Muscle of back (tissue), 11 donors: ENCODE results near the gene RNASE4. TPM values are rescaled to one million over a fixed set of nuclear protein-coding genes. Genes with fewer than 3 reads are reported as not detected.
"Not testable (repeated sequence)": the region's sequence is repeated elsewhere in the genome, so short reads cannot be mapped to it uniquely, and the experiment has no call there.

Source experiments
- DNase-seq, 3 donors: peaks; one replicate each; pipeline versions ENCODE4 v3.0.0 to v3.0.0-alpha.2; 2013
- polyA plus RNA-seq, 10 donors: library from polyadenylated mRNA; unstranded; fragments of 120-200 nt; gene quantifications; one replicate each; pipeline ENCODE4 v1.2.1, GENCODE V29; 2013; ENCODE audit not compliant: insufficient read length in 10 of 10

RNASE4 gene
- polyA plus RNA-seq, 10 donors: 1.3 to 10.3 (median 4.0) TPM

DNA sequence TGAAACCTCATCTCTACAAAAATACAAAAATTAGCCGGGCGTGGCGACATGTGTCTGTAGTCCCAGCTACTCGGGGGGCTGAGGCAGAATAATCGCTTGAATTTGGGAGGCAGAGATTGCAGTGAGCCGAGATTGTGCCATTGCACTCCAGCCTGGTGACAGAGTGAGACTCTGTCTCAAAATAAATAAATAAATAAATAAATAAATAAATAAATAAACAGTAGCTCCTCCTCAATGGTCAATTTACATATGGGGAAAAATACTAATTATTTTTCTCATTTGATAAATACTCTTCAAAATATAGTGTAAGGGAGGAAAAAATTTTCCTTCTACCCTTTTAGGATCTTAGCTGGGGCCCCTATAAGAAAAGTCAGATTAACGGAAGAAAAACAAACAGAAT lies 53.9 kb downstream of the RNASE4 start:
- DNase-seq: not testable (repeated sequence)

DNA sequence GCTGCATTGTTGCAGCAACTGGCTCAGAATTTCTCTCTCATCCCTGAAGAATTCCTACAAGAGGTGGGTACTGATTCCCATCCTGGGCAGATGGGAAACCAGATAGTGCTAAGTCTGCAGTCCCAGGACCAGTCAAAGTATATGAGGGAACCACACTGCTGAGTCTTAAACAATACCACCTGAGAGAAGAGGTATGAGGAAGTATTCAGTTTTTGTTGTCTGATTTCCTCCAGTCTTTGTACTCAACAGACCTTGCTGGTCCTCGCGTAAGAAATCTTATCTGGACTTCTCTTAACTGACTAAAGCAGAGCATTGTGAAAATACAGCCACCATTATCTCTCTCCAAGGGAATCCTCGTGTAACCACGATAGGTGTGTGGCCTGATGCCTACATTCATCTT lies 57.8 kb downstream of the RNASE4 start:
- DNase-seq: no peak

- DNase-seq: no peak
Measured at GRCh38 chr14:20743556-20743955, 59.2 kb downstream of the RNASE4 start.

- DNase-seq: no peak
Measured at GRCh38 chr14:20745571-20746358, 61.4 kb downstream of the RNASE4 start, which contains the start of gene EDDM3A. Gene EDDM3A (plus strand): TSS chr14:20745887. CDS start chr14:20747581, 1,694 bp downstream.

DNA sequence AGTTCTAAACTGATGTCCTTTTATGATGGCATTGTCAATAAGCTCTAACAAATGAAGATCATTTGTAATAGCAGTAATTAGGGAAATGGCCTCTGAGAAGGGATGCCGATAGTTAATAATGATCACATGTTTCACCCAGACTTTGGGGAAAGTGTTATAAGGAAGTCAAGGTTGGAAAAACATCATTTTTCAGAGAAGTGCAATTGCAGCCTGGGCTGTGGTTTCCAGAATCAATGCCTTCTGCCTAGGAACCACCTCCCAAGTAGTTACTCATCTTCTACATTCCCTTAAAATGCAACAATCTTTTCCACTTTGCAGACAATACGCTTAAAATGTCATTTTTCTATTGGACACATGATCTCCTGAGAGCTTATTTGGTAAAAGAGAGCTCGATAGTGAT lies 62.2 kb downstream of the RNASE4 start:
- no peak for DNase-seq

DNA sequence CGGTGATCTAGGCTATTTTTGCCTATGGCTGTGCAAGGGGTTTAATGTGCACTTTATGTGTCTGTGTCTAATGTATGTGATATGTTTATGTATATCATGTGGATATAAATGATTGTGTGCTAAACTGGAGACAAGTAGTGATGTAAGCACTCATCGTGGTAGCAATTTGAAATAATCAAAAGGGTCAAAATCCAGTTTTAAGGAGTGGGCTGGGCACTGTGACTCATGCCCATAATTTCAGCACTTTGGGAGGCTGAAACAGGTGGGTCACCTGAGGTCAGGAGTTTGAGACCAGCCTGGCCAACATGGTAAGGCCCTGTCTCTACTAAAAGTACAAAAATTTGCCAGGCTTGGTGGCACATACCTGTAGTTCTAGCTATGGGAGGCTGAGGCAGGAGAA lies 64.1 kb downstream of the RNASE4 start:
- no peak for DNase-seq

GRCh38 chr14:20750194-20750593 lies 65.8 kb downstream of the RNASE4 start:
- DNase-seq: no peak

Other genes with a start within 250 kb of the RNASE4 start
- 1 to 10 TPM in 5 of 10 donors, under 1 TPM in 5; 0.41 to 1.8 (median 0.97) TPM for gene KLHL33, start 248.4 kb upstream of the RNASE4 start, polyA plus RNA-seq
- 10 to 100 TPM; 24.8 to 50.0 (median 32.4) TPM for gene OSGEP, start 229.7 kb upstream of the RNASE4 start, polyA plus RNA-seq
- gene APEX1, start 229.3 kb upstream of the RNASE4 start, polyA plus RNA-seq: 100 to 1,000 TPM; 136 to 200 (median 160) TPM
- gene PIP4P1, start 223.1 kb upstream of the RNASE4 start, polyA plus RNA-seq: 10 to 100 TPM; 15.7 to 31.4 (median 19.8) TPM
- gene PNP, start 215.2 kb upstream of the RNASE4 start, polyA plus RNA-seq: 10 to 100 TPM in 8 of 10 donors, 1 to 10 TPM in 2; 8.7 to 17.2 (median 11.9) TPM
- under 1 TPM in 2 of 10 donors, not detected in 8; 0.18 to 0.21 TPM for gene RNASE10, start 179.0 kb upstream of the RNASE4 start, polyA plus RNA-seq
- gene RNASE9, start 123.5 kb upstream of the RNASE4 start, polyA plus RNA-seq: not detected
- gene RNASE11, start 96.6 kb upstream of the RNASE4 start, polyA plus RNA-seq: not detected
- gene RNASE12, start 93.2 kb upstream of the RNASE4 start, polyA plus RNA-seq: not detected
- not detected for gene OR6S1, start 42.9 kb upstream of the RNASE4 start, polyA plus RNA-seq
- 1 to 10 TPM; 2.2 to 3.6 (median 2.6) TPM for gene ANG, start 4.2 kb downstream of the RNASE4 start, polyA plus RNA-seq
- gene EDDM3A, start 61.3 kb downstream of the RNASE4 start, polyA plus RNA-seq: not detected
- not detected for gene EDDM3B, start 83.8 kb downstream of the RNASE4 start, polyA plus RNA-seq
- 1 to 10 TPM; 5.3 to 7.1 (median 6.1) TPM for gene RNASE6, start 96.7 kb downstream of the RNASE4 start, polyA plus RNA-seq
- gene RNASE1, start 118.3 kb downstream of the RNASE4 start, polyA plus RNA-seq: 100 to 1,000 TPM; 142 to 246 (median 201) TPM
- gene RNASE3, start 206.8 kb downstream of the RNASE4 start, polyA plus RNA-seq: 1 to 10 TPM in 1 of 10 donors, under 1 TPM in 4, not detected in 5; 0.19 to 1.2 (median 0.41) TPM